Measurements from ENCODE around the gene NMRAL1.

Gene NMRAL1

DNA sequence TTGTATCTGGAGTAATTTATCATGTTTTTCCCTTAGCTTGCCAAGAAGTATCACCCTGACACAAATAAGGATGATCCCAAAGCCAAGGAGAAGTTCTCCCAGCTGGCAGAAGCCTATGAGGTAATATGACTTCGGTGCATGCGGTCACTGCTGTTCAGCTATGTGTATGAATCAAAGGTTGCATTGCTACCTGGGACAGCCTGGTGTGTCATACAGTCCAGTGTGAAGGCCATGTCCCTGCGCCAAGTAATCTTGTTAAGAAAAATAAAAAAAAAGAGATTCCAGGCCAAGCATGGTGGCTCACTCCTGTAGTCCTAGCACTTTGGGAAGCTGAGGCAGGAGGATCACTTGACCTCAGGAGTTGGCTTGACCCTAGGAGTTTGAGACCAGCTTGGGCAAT lies 37.1 kb downstream of the NMRAL1 start:
- no peak for ATAC-seq
- no peak for TF ChIP-seq OSR1 (CRISPR knock-in tag; IDR thresholded peaks at IDR 0.05)
- no peak for TF ChIP-seq BACH2 (CRISPR knock-in tag; IDR thresholded peaks at IDR 0.05; ENCODE audit: borderline replicate concordance)
- TF ChIP-seq ZFP3 (CRISPR knock-in tag; IDR thresholded peaks at IDR 0.05): no peak
- TF ChIP-seq ARNTL (CRISPR knock-in tag; IDR thresholded peaks at IDR 0.05; ENCODE audit: borderline replicate concordance, low read depth): no peak
- no peak for TF ChIP-seq ZNF8 (CRISPR knock-in tag; IDR thresholded peaks at IDR 0.05)
- no peak for TF ChIP-seq ZNF565 (CRISPR knock-in tag; conservative IDR thresholded peaks at IDR 0.05; ENCODE audit: low read depth)
- no peak for TF ChIP-seq GLIS3 (CRISPR knock-in tag; IDR thresholded peaks at IDR 0.05)
- TF ChIP-seq, protein P1, sequence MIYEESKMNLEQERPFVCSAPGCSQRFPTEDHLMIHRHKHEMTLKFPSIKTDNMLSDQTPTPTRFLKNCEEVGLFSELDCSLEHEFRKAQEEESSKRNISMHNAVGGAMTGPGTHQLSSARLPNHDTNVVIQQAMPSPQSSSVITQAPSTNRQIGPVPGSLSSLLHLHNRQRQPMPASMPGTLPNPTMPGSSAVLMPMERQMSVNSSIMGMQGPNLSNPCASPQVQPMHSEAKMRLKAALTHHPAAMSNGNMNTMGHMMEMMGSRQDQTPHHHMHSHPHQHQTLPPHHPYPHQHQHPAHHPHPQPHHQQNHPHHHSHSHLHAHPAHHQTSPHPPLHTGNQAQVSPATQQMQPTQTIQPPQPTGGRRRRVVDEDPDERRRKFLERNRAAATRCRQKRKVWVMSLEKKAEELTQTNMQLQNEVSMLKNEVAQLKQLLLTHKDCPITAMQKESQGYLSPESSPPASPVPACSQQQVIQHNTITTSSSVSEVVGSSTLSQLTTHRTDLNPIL (CRISPR knock-in tag; IDR thresholded peaks at IDR 0.05; ENCODE audit: low read depth): no peak
- TF ChIP-seq TSHZ2 (CRISPR knock-in tag; IDR thresholded peaks at IDR 0.05): no peak
- no peak for TF ChIP-seq ZC3H10 (CRISPR knock-in tag; IDR thresholded peaks at IDR 0.05)
- no peak for TF ChIP-seq TOX (CRISPR knock-in tag; IDR thresholded peaks at IDR 0.05; ENCODE audit: borderline replicate concordance)
- no peak for TF ChIP-seq POU6F1 (CRISPR knock-in tag; IDR thresholded peaks at IDR 0.05; ENCODE audit: borderline replicate concordance, low read depth)
- TF ChIP-seq RARB (CRISPR knock-in tag; IDR thresholded peaks at IDR 0.05): no peak
- TF ChIP-seq, protein P2, sequence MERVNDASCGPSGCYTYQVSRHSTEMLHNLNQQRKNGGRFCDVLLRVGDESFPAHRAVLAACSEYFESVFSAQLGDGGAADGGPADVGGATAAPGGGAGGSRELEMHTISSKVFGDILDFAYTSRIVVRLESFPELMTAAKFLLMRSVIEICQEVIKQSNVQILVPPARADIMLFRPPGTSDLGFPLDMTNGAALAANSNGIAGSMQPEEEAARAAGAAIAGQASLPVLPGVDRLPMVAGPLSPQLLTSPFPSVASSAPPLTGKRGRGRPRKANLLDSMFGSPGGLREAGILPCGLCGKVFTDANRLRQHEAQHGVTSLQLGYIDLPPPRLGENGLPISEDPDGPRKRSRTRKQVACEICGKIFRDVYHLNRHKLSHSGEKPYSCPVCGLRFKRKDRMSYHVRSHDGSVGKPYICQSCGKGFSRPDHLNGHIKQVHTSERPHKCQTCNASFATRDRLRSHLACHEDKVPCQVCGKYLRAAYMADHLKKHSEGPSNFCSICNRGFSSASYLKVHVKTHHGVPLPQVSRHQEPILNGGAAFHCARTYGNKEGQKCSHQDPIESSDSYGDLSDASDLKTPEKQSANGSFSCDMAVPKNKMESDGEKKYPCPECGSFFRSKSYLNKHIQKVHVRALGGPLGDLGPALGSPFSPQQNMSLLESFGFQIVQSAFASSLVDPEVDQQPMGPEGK (CRISPR knock-in tag; IDR thresholded peaks at IDR 0.05; ENCODE audit: borderline replicate concordance): no peak
- TF ChIP-seq ESRRG (CRISPR knock-in tag; IDR thresholded peaks at IDR 0.05): no peak
- TF ChIP-seq ZNF70 (CRISPR knock-in tag; IDR thresholded peaks at IDR 0.05): no peak
- TF ChIP-seq SNAI2 (CRISPR knock-in tag; IDR thresholded peaks at IDR 0.05): no peak
- TF ChIP-seq ISL1 (CRISPR knock-in tag; IDR thresholded peaks at IDR 0.05): no peak
- no peak for TF ChIP-seq CSDC2 (CRISPR knock-in tag; IDR thresholded peaks at IDR 0.05)

DNA sequence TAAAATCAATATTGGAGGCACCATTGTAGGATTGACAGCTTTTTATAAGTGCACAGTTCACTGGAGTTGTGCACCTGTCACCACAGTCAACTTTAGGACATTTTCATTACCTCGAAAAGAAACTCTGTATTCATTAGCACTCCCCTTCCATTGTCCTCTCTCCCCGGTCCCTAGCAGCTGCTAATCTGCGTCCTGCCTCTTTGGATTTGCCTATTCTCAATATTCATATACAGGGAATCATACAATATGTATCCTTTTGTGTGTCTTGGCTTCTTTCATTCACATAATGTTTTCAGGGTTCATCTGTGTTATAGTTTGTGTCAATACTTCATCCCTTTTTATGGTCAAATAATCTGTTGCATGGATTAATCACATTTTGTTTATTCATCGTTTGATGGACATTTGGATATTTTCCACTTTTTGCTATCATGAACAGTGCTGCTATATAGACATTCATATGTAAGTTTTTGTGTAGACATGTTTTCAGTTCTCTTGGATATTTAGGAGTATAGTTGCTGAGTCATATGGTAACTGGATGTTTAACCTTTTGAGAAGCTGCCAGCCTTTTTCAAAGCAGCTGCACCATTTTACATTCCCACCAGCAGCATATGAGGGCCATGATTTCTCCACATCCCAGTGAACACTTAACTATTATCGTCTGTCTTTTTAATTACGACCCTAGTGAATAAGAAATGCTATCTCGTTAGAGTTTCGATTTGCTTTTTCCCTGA lies 38.9 kb downstream of the NMRAL1 start:
- no peak for ATAC-seq
- TF ChIP-seq POU6F1 (CRISPR knock-in tag; IDR thresholded peaks at IDR 0.05; ENCODE audit: borderline replicate concordance, low read depth) (no peak), PPARA (CRISPR knock-in tag; IDR thresholded peaks at IDR 0.05; ENCODE audit: borderline replicate concordance) (no peak), TOX (CRISPR knock-in tag; IDR thresholded peaks at IDR 0.05; ENCODE audit: borderline replicate concordance) (no peak), SNAI2 (CRISPR knock-in tag; IDR thresholded peaks at IDR 0.05) (no peak), TCF4 (CRISPR knock-in tag; IDR thresholded peaks at IDR 0.05; ENCODE audit: borderline replicate concordance) (no peak), ZFP30 (CRISPR knock-in tag; IDR thresholded peaks at IDR 0.05) (no peak), ARNTL (CRISPR knock-in tag; IDR thresholded peaks at IDR 0.05; ENCODE audit: borderline replicate concordance, low read depth) (no peak), ZFP3 (CRISPR knock-in tag; IDR thresholded peaks at IDR 0.05) (no peak), BACH2 (CRISPR knock-in tag; IDR thresholded peaks at IDR 0.05; ENCODE audit: borderline replicate concordance) (no peak), RARB (CRISPR knock-in tag; IDR thresholded peaks at IDR 0.05) (no peak), ESRRG (CRISPR knock-in tag; IDR thresholded peaks at IDR 0.05) (no peak), ZNF565 (CRISPR knock-in tag; conservative IDR thresholded peaks at IDR 0.05; ENCODE audit: low read depth) (no peak)
